PC-3 (cell line): Measurements from ENCODE around the gene CYBA.

ENCODE experiments used
- EZH2 ChIP-seq: fragments of 300-600 bp; sonication (generic); IDR thresholded peaks from one replicate; pipeline ENCODE4 v1.6.1; 2017; ENCODE audit warnings: antibody characterized with exemption, mild to moderate bottlenecking, low read length; ENCODE audit not compliant: unreplicated experiment
- EZH2phosphoT487 ChIP-seq: fragments of 300-600 bp; sonication (generic); IDR thresholded peaks from 2 replicates; pipeline ENCODE4 v1.6.1; 2018; ENCODE audit warnings: mild to moderate bottlenecking, antibody characterized with exemption, low read length, borderline replicate concordance
- TF ChIP-seq, protein P1 (sequence below): fragments of 300-600 bp; sonication (generic); conservative IDR thresholded peaks from 2 replicates; pipeline ENCODE4 v1.5.1; 2017; ENCODE audit warnings: antibody characterized with exemption, low read depth, mild to moderate bottlenecking, low read length

DNA sequence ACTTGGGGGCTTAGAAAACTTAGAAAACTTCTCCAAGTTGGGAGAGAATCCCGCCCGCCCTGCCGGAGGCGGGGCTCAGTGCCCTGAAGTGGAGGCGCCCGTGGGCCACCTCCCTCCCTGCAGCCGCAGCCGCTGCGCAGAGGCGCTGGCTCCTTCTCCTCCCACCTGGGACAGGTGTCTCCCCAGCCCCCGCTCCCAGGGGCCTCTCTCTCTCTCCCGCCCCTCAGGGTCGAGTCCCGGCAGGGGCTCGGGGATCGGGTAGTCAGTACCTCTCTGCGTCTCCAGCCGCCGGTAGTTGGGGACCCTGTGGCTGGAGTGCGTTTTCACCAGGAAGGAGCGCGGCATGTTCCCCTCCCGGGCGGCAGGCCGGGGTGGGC lies 35.2 kb upstream of the CYBA start:
- TF ChIP-seq, protein P1, sequence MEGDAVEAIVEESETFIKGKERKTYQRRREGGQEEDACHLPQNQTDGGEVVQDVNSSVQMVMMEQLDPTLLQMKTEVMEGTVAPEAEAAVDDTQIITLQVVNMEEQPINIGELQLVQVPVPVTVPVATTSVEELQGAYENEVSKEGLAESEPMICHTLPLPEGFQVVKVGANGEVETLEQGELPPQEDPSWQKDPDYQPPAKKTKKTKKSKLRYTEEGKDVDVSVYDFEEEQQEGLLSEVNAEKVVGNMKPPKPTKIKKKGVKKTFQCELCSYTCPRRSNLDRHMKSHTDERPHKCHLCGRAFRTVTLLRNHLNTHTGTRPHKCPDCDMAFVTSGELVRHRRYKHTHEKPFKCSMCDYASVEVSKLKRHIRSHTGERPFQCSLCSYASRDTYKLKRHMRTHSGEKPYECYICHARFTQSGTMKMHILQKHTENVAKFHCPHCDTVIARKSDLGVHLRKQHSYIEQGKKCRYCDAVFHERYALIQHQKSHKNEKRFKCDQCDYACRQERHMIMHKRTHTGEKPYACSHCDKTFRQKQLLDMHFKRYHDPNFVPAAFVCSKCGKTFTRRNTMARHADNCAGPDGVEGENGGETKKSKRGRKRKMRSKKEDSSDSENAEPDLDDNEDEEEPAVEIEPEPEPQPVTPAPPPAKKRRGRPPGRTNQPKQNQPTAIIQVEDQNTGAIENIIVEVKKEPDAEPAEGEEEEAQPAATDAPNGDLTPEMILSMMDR, result no peak
- no peak for TF ChIP-seq EZH2
- no peak for TF ChIP-seq EZH2phosphoT487
